Left renal cortex interstitium (tissue), 4 donors: ENCODE measurements around the gene LILRA5. TPM values are rescaled to one million over a fixed set of nuclear protein-coding genes. Genes with fewer than 3 reads are reported as not detected.
"Not testable (repeated sequence)": the region's sequence is repeated elsewhere in the genome, so short reads cannot be mapped to it uniquely, and the experiment has no call there.

Source experiments
- DNase-seq, 4 donors: peaks; one replicate each; pipeline ENCODE4 v3.0.0-alpha.2; 2013; ENCODE audit warnings: low read depth in 4 of 4, low spot score in 2 of 4, missing footprints in 1 of 4
- polyA plus RNA-seq, 4 donors: library from polyadenylated mRNA; unstranded; fragments of 120-200 nt; gene quantifications; one replicate each; pipeline ENCODE4 v1.2.1, GENCODE V29; 2013; ENCODE audit not compliant: insufficient read length in 4 of 4

LILRA5 gene
- polyA plus RNA-seq, 4 donors: 0.24 to 1.2 (median 0.49) TPM

DNA sequence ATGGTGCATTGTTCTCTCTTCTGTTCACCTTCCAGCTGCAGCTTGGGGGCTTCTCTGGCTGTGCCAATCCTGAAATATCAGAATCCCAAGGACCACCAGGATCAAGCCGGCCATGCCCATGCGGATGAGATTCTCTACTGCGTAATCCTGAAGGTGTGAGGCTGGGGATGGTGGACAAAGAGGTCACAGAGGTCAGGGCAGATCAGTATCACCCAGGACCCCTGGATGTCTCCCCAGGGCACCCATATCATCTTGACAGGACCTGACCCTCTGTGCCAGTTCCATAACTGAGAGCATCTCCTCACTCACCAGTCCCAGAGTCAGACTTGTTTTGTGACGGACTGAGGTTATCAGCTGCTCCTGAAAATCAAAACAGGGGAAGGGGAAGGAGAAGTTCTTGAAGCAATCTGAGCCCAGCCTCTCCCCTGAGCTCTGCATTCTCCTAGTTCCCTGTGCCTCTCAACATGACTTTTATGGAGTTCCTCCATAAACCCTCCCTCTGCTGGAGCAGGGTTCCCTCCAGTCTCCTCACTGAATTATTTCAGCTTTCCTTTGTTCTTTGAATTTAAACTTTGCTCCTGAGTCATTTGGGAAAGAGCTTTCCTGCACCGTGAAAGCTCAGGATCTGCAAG is 5.5 kb downstream of the LILRA5 start:
- DNase-seq: no peak

DNA sequence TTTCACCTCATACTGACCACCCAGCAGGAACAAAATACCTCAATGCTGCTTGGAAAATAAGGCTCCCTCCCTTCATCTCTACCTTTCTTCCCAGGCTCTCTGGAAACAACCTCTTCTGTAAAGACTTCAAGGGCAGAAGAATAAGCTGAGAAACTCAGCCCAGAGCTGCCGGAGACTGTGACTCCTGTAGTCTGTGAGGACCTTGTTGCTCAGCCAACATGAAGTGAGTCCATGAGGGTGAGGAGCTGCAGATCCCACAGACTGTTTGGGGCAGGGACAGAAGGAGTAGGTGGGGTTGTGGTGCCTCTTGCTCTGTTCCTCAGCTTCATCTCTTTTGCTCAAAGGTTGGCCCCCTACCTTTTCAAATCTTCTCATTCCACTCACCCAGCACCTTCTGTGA is 7.8 kb downstream of the LILRA5 start:
- no peak for DNase-seq

DNA sequence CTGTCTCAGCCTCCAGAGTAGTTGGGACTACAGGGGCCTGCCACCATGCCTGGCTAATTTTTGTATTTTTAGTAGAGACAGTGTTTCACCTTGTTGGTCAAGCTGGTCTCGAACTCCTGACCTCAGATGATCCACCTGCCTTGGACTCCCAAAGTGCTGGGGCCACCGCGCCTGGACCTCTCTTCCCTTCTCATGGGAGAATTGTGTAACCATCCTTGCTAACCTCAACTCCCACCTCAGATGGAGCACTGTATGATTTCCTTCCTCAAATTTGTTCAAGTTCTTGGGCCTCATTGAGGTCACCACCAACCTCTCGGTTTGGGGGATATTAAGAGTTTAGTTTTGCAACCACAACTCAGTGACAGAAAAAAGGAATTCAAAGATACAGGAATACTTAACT is 10.7 kb downstream of the LILRA5 start:
- no peak for DNase-seq

DNA sequence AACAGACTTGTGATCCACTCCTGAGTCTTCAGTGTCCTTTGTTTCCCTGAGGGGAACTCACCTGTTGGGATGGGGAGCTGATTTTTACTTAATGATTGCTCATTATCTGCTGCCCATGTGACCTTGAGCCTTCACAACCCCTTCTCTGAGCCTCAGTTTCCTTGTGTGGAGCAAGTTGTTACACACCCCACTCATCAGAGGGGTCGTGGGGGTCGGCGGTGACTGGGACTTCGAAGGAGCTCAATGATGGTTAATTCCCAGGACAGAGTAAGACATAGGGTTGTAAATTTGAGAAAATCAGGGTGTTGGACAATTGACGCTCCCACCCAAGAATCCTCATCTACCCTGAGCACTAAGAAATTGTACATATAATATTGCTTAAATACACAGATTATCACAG is 13.5 kb downstream of the LILRA5 start:
- DNase-seq: no peak

DNA sequence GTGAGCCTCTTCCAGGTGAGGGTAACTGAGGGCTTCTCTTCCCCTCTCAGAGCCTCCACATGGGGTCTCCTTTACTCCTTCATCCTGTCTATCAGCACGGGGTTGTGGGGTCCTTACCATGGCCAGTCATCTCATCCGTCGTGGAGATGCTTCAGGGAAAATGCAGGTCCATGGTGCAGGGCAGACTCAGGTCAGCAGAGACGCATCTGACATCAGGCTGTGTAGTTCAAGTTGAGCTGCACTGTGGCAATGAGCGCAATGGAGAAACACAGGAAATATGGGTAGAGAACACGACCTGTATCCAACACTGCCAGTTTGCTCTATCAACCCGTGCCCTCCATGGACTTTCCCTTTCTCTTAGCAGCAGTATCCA is 13.9 kb downstream of the LILRA5 start:
- DNase-seq: no peak

DNA sequence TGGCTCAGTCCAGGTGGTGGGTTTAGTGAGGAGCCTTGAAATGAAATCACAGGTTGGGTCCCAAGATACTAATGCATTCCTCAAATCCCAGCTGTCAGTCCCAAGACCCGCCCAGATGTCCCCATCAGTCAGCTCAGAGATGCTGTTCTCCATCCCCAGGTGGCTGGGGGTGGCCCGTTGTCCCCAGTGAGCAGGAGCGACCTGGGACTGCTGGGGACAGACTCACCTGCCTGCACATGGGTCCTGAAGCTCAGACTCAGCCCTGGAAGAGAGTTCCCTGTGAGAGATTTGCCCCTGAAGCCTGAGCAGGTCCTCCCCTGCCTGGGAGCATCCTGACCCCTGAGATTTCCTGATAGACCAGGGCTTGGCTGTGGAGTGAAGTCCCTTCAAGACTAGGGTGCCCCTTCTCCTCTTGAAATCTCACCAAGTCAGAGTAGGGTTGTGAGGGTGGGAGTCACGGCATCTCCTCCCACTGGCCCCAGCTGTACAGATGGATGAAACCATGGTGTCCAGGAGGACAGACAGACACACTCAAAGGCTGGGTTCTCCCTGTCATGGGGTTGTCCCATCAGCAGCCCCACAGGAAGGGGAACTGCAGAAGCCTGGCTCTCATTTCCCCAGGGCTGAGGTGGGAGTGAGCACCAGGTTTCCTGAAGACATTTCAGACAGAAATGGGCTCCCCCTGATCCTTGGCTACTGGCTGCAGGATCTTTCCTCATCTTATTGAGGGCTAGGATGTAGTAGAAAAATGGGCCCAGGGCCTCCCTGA is 14.4 kb downstream of the LILRA5 start:
- no peak for DNase-seq

DNA sequence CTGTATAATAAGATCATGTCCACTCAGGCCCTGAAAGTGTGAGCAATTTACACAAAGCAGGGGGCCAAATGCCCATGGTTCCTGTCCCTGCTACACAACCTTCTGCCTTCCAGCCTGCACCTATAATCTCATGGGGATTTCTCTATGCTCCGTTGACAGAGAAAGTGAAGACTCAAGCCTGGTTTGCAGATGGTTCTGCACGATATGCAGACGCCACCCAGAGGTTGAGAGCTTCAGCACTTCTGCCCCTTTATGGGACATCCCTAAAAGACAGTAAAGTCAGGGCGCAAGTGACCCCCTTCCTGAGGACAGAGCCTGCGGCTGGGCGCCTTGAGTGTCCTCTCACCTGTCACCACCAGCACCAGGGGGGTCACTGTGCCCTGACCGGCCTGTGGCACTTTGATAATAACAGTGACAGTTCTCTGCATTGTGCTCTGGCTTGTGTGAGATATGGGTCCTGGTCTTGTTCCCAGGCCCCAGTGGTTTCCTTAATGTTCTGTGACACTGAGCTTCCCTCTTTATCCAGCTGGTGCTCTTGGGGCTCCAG is 15.1 kb downstream of the LILRA5 start:
- DNase-seq: no peak

DNA sequence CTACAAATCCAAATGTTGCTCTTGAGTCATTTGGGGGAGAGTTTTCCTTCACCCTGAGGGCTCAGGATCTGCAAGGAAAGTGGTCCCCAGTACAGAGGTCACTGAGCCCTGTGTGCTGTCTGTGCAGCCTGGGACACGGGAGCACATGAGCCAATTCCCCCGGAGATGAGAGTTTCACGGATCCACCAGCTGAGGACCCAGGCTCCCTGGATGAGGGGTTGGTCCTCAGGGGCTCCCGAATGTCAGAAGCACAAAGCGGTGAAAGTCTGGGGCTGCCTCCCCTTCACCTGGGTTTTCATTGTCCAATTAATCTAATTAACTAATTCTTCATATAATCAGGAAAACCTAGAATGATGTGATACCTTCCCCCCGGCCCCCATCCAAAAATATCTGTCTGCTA is 18.4 kb downstream of the LILRA5 start:
- no peak for DNase-seq

DNA sequence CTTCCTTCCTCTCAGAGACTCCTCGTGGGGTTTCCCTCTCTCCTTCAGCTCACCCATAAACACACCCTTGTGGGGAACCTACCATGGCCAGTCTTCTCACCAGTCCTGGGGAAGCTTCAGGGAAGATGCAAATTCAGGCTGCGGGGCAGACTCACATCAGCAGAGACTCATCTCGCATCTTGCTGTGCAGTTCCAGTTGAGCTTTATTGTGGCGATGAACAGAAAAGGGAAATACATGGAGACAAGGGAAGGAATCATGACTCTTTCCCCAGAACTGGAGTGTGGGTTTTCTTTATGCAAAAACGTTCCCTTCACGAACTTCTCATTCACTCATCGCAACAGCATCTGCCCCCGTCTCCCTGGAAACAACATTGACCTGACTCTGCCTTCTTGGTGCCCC is 23.8 kb downstream of the LILRA5 start:
- DNase-seq: not testable (repeated sequence)

DNA sequence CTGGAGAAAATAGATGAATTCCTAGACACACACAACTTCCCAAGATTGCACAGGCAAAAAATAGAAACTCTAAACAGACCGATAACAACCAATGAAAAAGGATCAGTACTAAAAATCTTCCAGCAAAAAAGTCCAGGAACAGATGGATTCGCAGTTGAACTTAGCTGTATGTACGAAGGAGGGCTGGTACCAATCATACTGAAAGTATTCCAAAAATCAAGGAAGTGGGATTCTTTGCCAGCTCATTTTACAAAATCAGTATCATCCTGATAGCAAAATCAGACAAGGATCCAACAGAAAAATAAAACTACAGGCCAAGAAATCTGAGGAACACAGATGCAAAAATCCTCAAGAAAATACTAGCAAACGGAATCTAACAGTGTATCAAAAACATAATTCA is 25.5 kb downstream of the LILRA5 start:
- DNase-seq: no peak

DNA sequence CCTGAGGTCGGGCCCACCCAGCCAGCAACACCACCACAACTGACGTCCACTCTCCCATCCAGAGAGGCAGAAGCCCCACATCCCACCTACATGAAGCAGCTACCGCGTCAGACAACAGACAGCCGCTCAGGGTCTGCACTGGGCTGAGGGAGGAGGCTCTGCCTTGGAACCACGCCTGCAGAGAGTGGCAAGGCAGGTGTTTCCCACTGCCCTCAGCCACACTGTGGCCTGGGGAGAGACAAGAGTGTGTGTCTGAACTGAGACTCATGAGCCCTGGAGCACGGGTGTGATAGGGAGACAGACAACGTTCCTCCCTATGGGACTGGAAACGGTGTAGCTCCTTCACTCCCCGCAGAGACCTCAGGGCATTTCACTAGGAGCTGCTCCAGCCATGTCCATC is 26.7 kb downstream of the LILRA5 start:
- DNase-seq: not testable (repeated sequence)

DNA sequence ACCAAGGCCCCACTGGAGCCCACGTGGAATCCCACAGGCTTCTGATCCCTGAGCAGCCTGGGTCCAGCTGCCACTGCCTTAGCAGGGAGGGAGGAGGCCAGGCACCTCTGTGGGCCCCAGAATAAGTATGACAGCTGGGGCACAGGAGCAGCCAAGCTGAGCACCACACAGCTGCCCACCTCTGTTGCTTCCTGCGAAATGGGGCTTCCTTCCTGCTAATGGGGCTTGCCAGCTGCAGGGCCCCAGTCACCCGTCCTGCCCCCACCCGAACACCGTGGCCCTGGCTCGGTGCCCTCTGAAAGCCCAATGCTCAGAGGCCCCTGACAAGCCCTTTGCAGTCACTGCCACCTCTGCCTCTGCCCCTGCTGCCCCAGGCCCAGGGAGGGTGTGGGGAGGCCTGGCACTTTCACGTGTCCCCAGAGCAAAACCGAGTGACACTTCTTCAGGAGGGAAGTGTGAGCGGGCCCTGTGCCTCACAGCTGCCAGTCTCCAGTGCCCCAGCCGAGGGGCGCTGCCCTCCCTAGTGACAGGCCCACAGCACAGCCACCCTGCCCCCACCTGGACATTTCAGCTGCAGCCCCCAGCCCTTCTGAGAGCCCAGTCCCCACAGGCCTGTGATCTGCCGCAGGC is 27.4 kb downstream of the LILRA5 start:
- DNase-seq: not testable (repeated sequence)

DNA sequence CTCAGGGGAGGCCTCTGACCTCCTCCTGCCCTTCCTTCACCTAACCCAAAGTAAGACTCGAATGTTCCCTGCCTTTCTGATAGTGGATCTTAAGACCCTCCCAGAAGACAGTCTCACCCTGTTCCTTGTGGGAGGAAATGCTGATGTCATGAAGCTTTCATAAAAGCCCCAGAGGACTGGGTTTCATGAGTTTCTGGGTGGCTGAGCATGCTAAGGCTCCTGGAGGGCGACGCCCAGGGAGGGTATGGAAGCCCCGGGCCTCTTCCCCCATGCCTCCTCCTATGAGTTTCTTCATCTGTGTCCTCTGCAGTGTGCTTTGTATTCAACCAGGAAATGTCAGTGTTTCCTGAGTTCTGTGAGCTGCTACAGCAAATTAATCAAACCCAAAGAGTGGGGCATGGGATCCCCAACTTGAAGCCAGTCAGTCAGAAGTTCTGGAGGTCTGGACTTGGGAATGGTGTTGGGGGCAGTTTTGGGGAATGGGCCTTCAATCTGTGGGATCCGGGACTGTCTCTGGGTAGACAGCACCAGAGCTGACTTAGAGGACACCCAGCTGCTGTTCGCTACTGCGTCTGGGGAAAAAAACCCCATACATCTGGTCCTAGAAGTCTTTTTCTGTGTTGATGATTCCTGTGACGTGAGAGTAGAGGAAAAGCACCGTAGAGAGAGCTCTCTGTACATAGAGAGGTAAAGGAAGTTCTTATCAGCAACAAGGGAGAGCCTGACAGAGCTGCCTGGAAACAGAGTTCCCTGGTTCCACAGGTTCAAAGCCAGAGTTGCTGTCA is 30.1 kb downstream of the LILRA5 start:
- DNase-seq: no peak

DNA sequence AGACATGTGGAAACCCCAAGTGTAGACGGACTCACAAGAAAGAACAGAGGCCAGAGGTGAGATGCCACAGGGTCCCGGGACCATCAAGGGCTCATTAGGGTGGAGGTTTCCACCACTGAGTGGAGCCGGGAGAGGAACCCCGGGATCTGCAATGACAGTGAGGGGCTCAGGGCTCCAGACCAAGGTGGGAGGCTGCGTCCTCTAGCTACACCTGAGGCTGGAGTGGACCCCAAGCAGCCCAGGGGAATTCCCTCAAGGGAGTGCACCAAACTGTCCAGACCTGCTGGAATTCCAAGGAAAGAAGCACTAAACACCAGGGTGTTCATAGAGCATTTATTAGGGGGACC is 31.3 kb downstream of the LILRA5 start:
- DNase-seq: not testable (repeated sequence)

DNA sequence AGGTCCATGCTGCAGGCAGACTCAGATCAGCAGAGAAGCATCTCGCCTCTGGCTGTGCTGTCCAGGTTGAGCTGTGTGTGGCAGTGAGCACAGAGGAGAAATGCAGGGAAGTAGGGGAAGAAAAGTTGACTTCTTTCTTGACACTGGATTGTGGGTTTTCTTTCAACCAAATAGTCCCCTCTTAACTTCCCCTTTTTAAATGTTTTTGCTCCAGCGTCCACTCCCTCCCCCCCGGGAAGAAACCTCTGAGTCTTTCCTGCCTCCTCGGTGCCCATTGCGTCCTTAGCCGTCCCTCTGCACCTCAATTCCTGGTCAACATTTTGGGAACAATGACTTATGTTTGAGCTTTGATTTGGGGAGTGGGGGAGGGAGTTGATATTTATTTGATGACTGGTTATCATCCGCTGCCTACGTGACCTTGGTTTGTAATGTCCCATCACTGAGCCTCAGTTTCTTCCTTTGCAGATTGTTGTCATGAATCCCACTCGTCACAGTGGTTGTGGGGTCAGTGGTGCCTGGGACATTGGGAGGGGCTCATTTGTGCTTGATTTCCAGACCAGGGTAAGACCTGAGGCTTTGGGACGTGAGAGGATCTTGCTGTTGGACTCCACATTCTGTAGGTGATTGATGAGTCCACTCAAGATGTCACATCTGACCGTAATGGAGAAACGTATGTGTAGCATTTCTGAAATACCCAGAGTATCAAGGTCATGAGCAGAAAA is 31.8 kb downstream of the LILRA5 start, which contains the start of gene LILRB2:
TSS of gene LILRB2 (minus strand) at position 104 of the 722 bp plus-strand sequence. CDS start 614 bp downstream, outside the sequence.
- no peak for DNase-seq

DNA sequence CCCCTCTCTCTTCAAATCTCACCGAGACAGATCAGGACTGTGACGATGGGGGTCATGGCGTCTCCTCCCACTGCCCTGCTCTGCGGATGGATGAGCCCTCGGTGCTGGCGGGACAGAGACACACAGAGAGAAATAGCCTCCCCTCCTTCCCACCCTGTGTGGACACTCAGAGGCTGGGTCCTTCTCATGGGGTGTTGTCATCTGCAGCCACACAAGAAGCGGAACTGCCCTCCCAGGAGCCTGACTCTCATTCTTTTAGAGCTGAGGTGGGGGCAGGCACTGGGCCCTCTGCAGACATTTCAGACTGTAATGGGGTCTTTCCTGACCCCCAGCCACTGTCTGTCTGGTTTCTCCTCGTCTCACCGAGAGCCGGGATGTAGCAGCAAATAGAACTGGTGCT is 32.5 kb downstream of the LILRA5 start:
- not testable (repeated sequence) for DNase-seq

DNA sequence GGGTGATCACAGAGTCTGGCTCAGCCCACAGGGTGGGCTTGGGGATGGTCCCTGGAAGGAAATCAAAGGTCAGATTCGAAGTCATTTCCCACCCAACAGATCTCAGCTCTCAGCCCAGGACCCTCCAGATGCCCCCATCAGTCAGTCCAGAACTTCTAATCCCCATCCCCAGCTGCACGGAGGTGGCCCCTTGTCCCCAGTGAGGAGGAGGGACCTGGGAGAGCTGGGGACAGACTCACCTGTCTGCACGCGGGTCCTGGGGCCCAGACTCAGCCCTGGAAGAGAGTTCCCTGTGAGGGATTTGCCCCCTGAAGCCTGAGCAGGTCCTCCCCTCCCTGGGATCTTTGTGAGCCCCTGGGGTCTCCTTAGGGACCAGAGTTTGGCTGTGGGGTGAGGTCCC is 32.9 kb downstream of the LILRA5 start:
- not testable (repeated sequence) for DNase-seq

DNA sequence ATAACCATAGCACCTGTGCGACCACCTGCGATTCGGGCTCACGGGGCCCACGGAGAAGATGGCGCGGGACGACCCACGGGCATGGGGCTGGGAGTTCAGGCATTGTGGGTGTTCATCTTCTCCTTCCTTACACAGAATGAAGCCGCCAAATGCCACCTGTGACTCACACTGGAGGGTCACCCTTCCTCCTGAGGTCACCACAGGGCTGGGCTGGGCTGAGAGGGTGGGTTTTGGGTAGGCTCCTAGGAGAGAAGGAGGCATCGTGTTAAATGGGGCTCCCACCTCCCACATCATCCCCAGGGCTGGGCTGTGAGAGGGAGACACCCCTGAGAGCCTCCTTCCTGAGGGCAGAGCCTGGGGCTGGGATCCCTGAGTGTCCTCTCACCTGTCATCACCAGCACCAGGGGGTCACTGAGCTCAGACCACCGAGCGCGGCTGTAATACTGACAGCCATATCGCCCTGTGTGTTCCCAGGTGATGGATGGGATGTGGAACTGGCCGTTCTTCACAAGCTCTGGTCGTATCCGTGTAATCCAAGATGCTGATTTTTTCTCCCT is 33.5 kb downstream of the LILRA5 start:
- DNase-seq: no peak

DNA sequence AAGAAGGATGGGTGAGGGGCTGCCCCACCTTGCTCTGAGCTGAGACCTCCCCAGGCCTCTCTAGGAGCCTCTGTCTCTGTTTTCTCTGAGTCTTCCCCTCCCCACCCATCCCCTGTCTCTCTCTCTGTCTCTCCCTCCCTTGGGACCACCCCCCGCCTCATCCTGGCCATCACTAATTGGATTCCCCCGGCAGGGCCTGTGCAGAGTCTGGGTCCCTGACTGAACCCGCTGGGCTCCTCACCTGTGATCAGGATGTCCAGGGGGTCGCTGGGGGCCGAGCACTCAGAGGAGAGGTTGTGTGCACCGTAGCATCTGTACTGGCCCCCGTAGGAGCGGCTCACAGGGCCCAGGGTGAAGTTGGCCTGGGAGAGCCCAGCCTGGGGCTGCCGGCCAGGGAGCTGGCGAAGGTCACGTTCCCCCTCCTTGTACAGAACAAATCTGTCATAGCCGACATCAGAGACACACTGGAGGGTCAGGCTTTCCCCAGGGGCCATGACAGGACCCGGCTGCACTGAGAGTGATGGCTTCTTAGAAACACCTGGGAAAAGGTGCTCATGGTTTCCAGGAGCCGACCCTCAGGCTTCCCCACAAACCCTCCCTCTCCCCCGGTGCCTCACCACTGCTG is 34.3 kb downstream of the LILRA5 start:
- not testable (repeated sequence) for DNase-seq
